ENCODE data around the gene GET3. TPM values are rescaled to one million over a fixed set of nuclear protein-coding genes. Genes with fewer than 3 reads are reported as not detected.

GET3 gene
- total and polyA plus RNA-seq, 2 of the 13 experiments (the other 11 are each of a cell fraction or from before 2014, with no cell fraction given) = 57.7 to 59.4 TPM

DNA sequence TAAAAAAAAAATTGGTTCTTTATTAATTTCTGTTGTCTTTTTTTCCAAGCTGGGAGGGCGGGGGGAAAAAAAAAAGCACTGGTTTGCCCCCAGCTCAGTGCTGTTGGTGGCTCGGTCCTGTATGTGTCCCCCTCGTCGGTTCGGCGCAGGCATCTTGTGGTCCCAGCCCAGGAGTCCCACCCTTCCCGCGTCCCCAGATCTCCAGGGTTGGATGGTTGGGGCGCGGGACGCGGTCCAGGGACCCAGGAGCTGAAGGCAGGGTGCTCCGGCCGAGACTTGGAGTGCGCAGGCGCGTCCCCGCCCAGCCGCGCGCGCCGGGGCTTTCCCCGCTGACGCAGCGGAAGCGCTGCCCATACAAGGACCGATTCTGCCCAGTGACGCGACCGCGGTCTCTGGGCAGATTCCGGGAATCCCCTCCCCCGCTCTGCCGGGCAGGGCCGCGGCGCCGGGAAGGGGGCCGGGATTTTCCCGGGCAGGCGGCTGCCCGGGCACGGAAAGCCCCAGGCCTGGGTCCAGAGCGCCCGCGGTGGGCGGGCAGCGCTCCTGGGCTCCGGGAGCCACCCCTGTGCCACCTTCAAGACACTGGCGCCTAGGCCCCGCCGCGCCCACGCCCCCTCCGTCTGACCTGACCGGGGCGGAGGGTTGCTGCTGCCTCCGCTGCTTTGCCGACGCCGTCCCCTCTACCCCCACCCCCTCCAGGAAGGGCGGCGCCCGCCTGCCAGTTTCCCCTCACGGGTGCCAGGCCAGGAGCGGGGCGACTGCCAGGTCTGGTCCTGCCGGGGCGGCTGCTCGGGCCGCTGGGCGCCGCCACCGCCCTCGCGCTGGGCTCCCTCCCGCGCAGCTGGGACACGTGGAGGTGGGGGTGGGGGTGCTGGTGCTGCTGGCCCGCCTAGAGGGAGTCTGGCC lies 56.2 kb downstream of the GET3 start (continued):
- TF ChIP-seq, protein P1, sequence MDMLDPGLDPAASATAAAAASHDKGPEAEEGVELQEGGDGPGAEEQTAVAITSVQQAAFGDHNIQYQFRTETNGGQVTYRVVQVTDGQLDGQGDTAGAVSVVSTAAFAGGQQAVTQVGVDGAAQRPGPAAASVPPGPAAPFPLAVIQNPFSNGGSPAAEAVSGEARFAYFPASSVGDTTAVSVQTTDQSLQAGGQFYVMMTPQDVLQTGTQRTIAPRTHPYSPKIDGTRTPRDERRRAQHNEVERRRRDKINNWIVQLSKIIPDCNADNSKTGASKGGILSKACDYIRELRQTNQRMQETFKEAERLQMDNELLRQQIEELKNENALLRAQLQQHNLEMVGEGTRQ (IDR thresholded peaks at IDR 0.05; ENCODE audit: low read depth, low read length) = no peak
- TF ChIP-seq, protein P1 (CRISPR knock-in tag; IDR thresholded peaks at IDR 0.05; ENCODE audit: borderline replicate concordance) = peak; percentile 99; the same call in 1 of the 2 replicates
- no peak for TF ChIP-seq TOPORS (CRISPR knock-in tag; IDR thresholded peaks at IDR 0.05)
- TF ChIP-seq, protein P2, sequence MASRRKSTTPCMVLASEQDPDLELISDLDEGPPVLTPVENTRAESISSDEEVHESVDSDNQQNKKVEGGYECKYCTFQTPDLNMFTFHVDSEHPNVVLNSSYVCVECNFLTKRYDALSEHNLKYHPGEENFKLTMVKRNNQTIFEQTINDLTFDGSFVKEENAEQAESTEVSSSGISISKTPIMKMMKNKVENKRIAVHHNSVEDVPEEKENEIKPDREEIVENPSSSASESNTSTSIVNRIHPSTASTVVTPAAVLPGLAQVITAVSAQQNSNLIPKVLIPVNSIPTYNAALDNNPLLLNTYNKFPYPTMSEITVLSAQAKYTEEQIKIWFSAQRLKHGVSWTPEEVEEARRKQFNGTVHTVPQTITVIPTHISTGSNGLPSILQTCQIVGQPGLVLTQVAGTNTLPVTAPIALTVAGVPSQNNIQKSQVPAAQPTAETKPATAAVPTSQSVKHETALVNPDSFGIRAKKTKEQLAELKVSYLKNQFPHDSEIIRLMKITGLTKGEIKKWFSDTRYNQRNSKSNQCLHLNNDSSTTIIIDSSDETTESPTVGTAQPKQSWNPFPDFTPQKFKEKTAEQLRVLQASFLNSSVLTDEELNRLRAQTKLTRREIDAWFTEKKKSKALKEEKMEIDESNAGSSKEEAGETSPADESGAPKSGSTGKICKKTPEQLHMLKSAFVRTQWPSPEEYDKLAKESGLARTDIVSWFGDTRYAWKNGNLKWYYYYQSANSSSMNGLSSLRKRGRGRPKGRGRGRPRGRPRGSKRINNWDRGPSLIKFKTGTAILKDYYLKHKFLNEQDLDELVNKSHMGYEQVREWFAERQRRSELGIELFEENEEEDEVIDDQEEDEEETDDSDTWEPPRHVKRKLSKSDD (CRISPR knock-in tag; IDR thresholded peaks at IDR 0.05; ENCODE audit: low read depth) = no peak
- no peak for TF ChIP-seq WIZ (CRISPR knock-in tag; IDR thresholded peaks at IDR 0.05)
- TF ChIP-seq ZNF7 (CRISPR knock-in tag; IDR thresholded peaks at IDR 0.05) = no peak
- TF ChIP-seq, protein P3, sequence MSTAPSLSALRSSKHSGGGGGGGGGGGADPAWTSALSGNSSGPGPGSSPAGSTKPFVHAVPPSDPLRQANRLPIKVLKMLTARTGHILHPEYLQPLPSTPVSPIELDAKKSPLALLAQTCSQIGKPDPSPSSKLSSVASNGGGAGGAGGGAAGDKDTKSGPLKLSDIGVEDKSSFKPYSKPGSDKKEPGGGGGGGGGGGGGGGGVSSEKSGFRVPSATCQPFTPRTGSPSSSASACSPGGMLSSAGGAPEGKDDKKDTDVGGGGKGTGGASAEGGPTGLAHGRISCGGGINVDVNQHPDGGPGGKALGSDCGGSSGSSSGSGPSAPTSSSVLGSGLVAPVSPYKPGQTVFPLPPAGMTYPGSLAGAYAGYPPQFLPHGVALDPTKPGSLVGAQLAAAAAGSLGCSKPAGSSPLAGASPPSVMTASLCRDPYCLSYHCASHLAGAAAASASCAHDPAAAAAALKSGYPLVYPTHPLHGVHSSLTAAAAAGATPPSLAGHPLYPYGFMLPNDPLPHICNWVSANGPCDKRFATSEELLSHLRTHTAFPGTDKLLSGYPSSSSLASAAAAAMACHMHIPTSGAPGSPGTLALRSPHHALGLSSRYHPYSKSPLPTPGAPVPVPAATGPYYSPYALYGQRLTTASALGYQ (CRISPR knock-in tag; IDR thresholded peaks at IDR 0.05) = 0 out of 2 replicates have a peak, but pooled peaks have one; percentile 30
- no peak for TF ChIP-seq ATAD3A (CRISPR knock-in tag; IDR thresholded peaks at IDR 0.05)
- TF ChIP-seq, protein P4, sequence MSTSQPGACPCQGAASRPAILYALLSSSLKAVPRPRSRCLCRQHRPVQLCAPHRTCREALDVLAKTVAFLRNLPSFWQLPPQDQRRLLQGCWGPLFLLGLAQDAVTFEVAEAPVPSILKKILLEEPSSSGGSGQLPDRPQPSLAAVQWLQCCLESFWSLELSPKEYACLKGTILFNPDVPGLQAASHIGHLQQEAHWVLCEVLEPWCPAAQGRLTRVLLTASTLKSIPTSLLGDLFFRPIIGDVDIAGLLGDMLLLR (CRISPR knock-in tag; IDR thresholded peaks at IDR 0.05) = 0 out of 2 replicates have a peak, but pooled peaks have one; percentile 54
- no peak for TF ChIP-seq NKX3-1 (CRISPR knock-in tag; IDR thresholded peaks at IDR 0.05)
- no peak for TF ChIP-seq ZNF792 (CRISPR knock-in tag; IDR thresholded peaks at IDR 0.05)
- peak; percentile 74 for TF ChIP-seq CREM (IDR thresholded peaks at IDR 0.05)
- TF ChIP-seq CREM (CRISPR knock-in tag; IDR thresholded peaks at IDR 0.05) = peak; percentile 39; the same call in 1 of the 2 replicates
- TF ChIP-seq ZSCAN9 (CRISPR knock-in tag; IDR thresholded peaks at IDR 0.05; ENCODE audit: borderline replicate concordance) = peak; percentile 41; the same call in 1 of the 2 replicates
- peak; percentile 68 for TF ChIP-seq ERF (CRISPR knock-in tag; IDR thresholded peaks at IDR 0.05)
- no peak for TF ChIP-seq RARA (CRISPR knock-in tag; IDR thresholded peaks at IDR 0.05)
- peak; percentile 92 for TF ChIP-seq SAP130 (CRISPR knock-in tag; IDR thresholded peaks at IDR 0.05; ENCODE audit: low read depth)
- no peak for TF ChIP-seq SNAI1 (CRISPR knock-in tag; IDR thresholded peaks at IDR 0.05; ENCODE audit: borderline replicate concordance)

All from HepG2 (cell line).